ENCODE data around the gene LRRC63. TPM values are rescaled to one million over a fixed set of nuclear protein-coding genes. Genes with fewer than 3 reads are reported as not detected.

LRRC63 gene
- total RNA-seq, 1 experiment from 2014 or later, result not detected

- intact Hi-C loops (cut with micrococcal nuclease), result no loop called here
- Histone ChIP-seq H3K27me3 (ENCODE audit: insufficient read depth, low read length) (no peaks in the 10 kb centered on the region), H4K20me1 (ENCODE audit: insufficient read depth) (no peaks in the 10 kb centered on the region), H3K9me3 (ENCODE audit: control insufficient read depth in 1 of 2, insufficient read depth in 1 of 2, low read depth in 1 of 2, low read length in 2 of 2) (no peaks in the 10 kb centered on the region), H2AFZ (ENCODE audit: low read depth, low read length, poor library complexity, severe bottlenecking) (no peak overlapping the region), H3K4me1 (ENCODE audit: control insufficient read depth in 1 of 2, insufficient read depth in 2 of 2, low read length in 2 of 2) (no peaks in the 10 kb centered on the region), H3K36me3 (ENCODE audit: control insufficient read depth in 1 of 2, insufficient read depth in 2 of 2, low read length in 2 of 2) (no peaks in the 10 kb centered on the region), H3K4me2 (ENCODE audit: low read length) (no peak overlapping the region), H3K4me3 (replicated peaks in 1 of 2; ENCODE audit: low read depth in 1 of 2, low read length in 2 of 2) (no peak overlapping the region), H3K27ac (ENCODE audit: low read depth, low read length) (no peak overlapping the region), H3K9me2 (ENCODE audit: insufficient read depth) (no peaks in the 10 kb centered on the region), H3K9ac (ENCODE audit: low read length) (no peak overlapping the region), H3K79me2 (ENCODE audit: insufficient read depth, low read length) (no peaks in the 10 kb centered on the region)
- DNase-seq (ENCODE audit: low read depth, low spot score), result no peak
- TF ChIP-seq FOSL1 (IDR thresholded peaks at IDR 0.05; ENCODE audit: low read depth) (no peak), POLR2A (IDR thresholded peaks at IDR 0.05; ENCODE audit: borderline replicate concordance, extremely low read depth, insufficient read depth, insufficient read length) (no peak), ELF1 (IDR thresholded peaks at IDR 0.05; ENCODE audit: borderline replicate concordance, low read depth) (no peak), ZBTB33 (IDR thresholded peaks at IDR 0.05; ENCODE audit: extremely low read depth, insufficient replicate concordance, low read length) (no peak), REST (IDR thresholded peaks at IDR 0.05; ENCODE audit: low read depth) (no peak), CEBPB (IDR thresholded peaks at IDR 0.05; ENCODE audit: low read depth) (no peak), ZNF274 (IDR thresholded peaks at IDR 0.05; ENCODE audit: low read depth, low read length) (no peak), EGR1 (IDR thresholded peaks at IDR 0.05; ENCODE audit: low read depth) (no peak), SRF (IDR thresholded peaks at IDR 0.05; ENCODE audit: low read depth) (no peak), MAX (IDR thresholded peaks at IDR 0.05) (no peak), ZFX (IDR thresholded peaks at IDR 0.05) (no peak), EZH2 (IDR thresholded peaks at IDR 0.05) (no peak)
- RAD21 ChIA-PET (ENCODE audit: low non-redundant PET in 1 of 2, low total read pairs in 2 of 2, uncharacterized antibody in 2 of 2, unreplicated experiment in 2 of 2), result no interaction called here
- BruUV-seq (replicated peaks), result no TSS peak
- CTCF ChIA-PET, result no interaction called here
- ATAC-seq, result no peak
- POLR2A ChIA-PET, result interaction anchor here (0.6 kb wide), 1 partner anchor 920 kb away, joined by 3 read pairs; no protein-coding TSS in a partner anchor
Observed at GRCh38 chr13:46313024-46313423, 101.3 kb downstream of the LRRC63 start.

Measured in HCT116 (cell line).